Epithelial cell of proximal tubule (primary cell): Measurements from ENCODE around the gene IL15RA. TPM values are rescaled to one million over a fixed set of nuclear protein-coding genes. Genes with fewer than 3 reads are reported as not detected.
"Not testable (repeated sequence)": the region's sequence is repeated elsewhere in the genome, so short reads cannot be mapped to it uniquely, and the experiment has no call there.

Experiments used
- DNase-seq: peaks from one replicate; pipeline ENCODE4 v3.0.0-alpha.2; 2011; ENCODE audit warnings: low read depth
- H3K4me3 ChIP-seq: 2 replicates; pipeline ENCODE4 v1.5.1; 2011; ENCODE audit warnings: low read depth, mild to moderate bottlenecking, low read length
- CTCF ChIP-seq: conservative IDR thresholded peaks from 2 replicates; pipeline ENCODE4 v1.5.1; 2012; ENCODE audit warnings: low read depth, mild to moderate bottlenecking, low read length
- total RNA-seq: library from RNA; depleted of rRNA; stranded (reverse); fragments of >200 nt; gene quantifications from 2 replicates; pipeline ENCODE4 v1.2.3, GENCODE V29; 2015

IL15RA gene
- total RNA-seq, 1 donor from 2014 or later, result 12.5 TPM

- TF ChIP-seq CTCF, result no peak
- DNase-seq, result no peak
- H3K4me3 ChIP-seq, result no peak overlapping the region
Observed at GRCh38 chr10:6006991-6007390, 29.6 kb upstream of the IL15RA start.

GRCh38 chr10:6006546-6006945, 29.2 kb upstream of the IL15RA start:
- no peak for DNase-seq
- no peak for TF ChIP-seq CTCF

DNA sequence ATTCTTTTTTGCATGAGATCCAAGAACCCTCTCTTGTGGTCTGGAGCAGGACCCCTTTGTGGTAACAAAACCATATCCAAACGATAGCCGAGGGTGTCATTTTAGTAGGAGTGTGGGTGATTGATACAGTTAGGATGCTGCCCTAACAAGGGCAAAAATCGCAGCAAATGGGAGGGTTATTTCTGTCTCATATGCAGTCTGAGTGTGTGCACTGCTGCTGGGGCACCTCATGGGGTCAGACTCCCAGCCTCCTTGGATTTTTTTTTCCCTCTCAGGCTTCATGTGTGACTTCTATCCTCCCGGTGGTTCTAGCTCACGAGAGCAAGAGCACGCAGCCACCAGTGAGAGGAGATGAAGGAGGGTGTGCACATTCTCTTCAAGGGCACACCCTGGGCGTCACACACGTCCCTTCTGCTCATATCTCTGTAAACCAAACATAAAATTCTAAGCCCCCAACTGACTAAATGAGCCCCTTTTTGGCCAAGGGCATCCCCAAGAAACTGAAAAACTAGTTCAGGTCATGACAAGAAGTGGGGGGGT, 28.6 kb upstream of the IL15RA start:
- no peak for DNase-seq
- no peak overlapping the region for H3K4me3 ChIP-seq
- TF ChIP-seq CTCF, result no peak

More at GRCh38 chr10:6006546-6006945, 29.2 kb upstream of the IL15RA start:
- H3K4me3 ChIP-seq, result no peak overlapping the region

DNA sequence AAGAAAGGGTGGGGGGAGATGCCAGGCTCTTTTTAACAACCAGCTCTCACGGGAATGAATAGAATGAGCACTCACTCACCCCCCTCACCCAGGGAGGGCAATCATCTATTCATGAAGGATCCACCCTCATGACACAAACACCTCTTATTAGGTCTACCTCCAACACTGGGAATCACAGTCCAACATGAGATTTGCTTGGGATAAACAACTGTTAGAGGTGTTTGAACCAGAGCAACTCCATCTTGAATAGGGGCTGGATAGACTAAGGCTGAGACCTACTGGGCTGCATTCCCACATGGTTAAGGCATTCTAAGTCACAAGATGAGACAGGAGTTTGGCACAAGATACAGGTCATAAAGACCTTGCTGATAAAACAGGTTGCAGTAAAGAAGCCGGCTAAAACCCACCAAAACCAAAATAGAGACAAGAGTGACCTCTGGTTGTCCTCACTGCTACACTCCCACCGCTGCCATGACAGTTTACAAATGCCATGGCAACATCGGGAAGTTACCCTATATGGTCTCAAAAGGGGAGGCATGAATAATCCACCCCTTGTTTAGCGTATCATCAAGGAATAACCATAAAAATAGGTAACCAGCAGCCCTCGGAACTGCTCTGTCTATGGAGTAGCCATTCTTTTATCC, 27.9 kb upstream of the IL15RA start:
- DNase-seq, H3K4me3 ChIP-seq: not testable (repeated sequence)

DNA sequence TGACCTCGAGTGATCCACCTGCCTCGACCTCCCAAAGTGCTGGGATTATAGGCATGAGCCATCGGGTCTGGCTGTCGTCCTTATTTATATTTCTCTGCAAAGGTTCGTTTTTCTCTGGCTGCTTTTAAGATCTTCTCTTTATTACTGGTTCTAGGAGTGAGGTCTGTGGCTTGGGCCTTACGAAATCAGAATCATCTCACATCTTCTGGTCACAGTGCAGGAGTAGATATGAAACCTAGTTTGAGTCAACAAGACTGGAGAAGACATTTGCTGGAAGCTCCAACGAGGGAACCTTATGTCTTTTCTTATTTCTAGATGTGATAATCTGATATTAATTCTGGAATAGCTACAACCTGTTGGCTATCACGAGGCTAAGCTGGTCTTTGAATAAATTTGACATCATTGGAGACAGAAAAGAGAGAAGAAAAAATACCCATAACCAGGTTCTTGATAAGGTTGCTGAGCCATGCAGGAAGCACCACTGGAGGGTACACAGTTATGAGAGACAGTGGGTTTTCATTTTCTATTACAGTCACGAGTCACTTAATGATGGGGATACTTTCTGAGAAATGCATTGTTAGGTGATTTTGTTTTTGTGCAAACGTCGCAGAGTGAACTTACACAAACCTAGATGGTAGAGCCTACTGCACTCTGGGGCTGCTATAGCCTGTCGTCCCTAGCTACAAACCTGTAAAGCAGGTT, 25.6 kb upstream of the IL15RA start:
- no peak for DNase-seq
- no peak overlapping the region for H3K4me3 ChIP-seq
- TF ChIP-seq CTCF, result no peak

GRCh38 chr10:5999440-6000165, 22.3 kb upstream of the IL15RA start:
- no peak for TF ChIP-seq CTCF
- DNase-seq, result no peak

DNA sequence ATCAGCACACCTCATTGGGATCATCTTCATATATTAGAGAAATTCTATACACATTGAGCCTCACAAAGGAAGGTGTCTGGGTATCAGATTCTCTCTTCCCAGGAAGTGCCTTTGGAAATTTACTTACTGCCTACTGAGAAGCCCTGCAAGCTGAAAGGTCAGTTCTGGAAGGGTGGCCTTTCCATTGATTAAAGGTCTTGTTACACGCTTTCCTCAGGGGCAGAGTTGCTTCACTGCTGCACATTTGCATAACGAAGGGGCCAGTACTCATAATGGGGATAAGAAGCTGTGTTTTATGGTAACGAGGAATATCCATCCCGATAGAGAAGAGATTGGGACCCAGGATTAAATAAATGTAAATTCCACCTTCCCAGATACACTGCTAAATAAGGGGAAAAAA, 19.4 kb upstream of the IL15RA start:
- no peak for TF ChIP-seq CTCF
- H3K4me3 ChIP-seq, result no peak overlapping the region
- no peak for DNase-seq

More at GRCh38 chr10:5999440-6000165, 22.3 kb upstream of the IL15RA start:
- H3K4me3 ChIP-seq, result no peak overlapping the region
